ENCODE measurements around the gene IQSEC2. TPM values are rescaled to one million over a fixed set of nuclear protein-coding genes. Genes with fewer than 3 reads are reported as not detected.

IQSEC2 gene
- total RNA-seq, 4 donors from 2014 or later = 10.1 to 25.7 (median 16.8) TPM

GRCh38 chrX:53253293-53254020, 27.9 kb downstream of the IQSEC2 start:
- WGBS, 2 donors (ENCODE audit: low coverage in 1 of 2) = 87 to 100% methylated on average over 1 to 2 of the region's 3 CpGs
- no peaks in the 10 kb centered on the region for H3K4me1 ChIP-seq
- no peak for ATAC-seq

GRCh38 chrX:53251307-53251706, 30.1 kb downstream of the IQSEC2 start:
- Histone ChIP-seq H3K4me1 (no peaks in the 10 kb centered on the region), H3K27ac (no peak overlapping the region), H3K27me3 (no peaks in the 10 kb centered on the region), H3K4me3 (no peak overlapping the region), H3K36me3 (peaks cover 0 to 55% of the 10 kb centered on the region in 2 donors), H3K9me3 (no peaks in the 10 kb centered on the region)
- ATAC-seq = no peak
- WGBS, 2 donors (ENCODE audit: low coverage in 1 of 2) = 50% methylated on average over 1 of the region's 2 CpGs
- no peak for TF ChIP-seq POLR2A (IDR thresholded peaks at IDR 0.05)

More at GRCh38 chrX:53253293-53254020, 27.9 kb downstream of the IQSEC2 start:
- H3K36me3 ChIP-seq = peaks cover 0 to 40% of the 10 kb centered on the region in 2 donors
- no peaks in the 10 kb centered on the region for H3K27me3 ChIP-seq
- H3K4me3 ChIP-seq = no peak overlapping the region
- H3K9me3 ChIP-seq = no peaks in the 10 kb centered on the region
- TF ChIP-seq CTCF (IDR thresholded peaks at IDR 0.05) (no peak), POLR2AphosphoS5 (IDR thresholded peaks at IDR 0.05) (no peak), POLR2A (IDR thresholded peaks at IDR 0.05) (no peak), EP300 (IDR thresholded peaks at IDR 0.05) (no peak)
- H3K27ac ChIP-seq = no peak overlapping the region

GRCh38 chrX:53250556-53250955, 30.8 kb downstream of the IQSEC2 start:
- TF ChIP-seq POLR2A (IDR thresholded peaks at IDR 0.05) = no peak
- TF ChIP-seq CTCF (IDR thresholded peaks at IDR 0.05) = no peak
- no peak for TF ChIP-seq POLR2AphosphoS5 (IDR thresholded peaks at IDR 0.05)
- TF ChIP-seq EP300 (IDR thresholded peaks at IDR 0.05) = no peak
- Histone ChIP-seq H3K4me1 (no peaks in the 10 kb centered on the region), H3K36me3 (peaks cover 0 to 59% of the 10 kb centered on the region in 2 donors), H3K9me3 (no peaks in the 10 kb centered on the region), H3K27ac (no peak overlapping the region), H3K27me3 (no peaks in the 10 kb centered on the region), H3K4me3 (no peak overlapping the region)
- ATAC-seq = no peak
- no CpG with 5 or more reads among the region's 19 CpGs for WGBS, 2 donors (ENCODE audit: low coverage in 1 of 2)

DNA sequence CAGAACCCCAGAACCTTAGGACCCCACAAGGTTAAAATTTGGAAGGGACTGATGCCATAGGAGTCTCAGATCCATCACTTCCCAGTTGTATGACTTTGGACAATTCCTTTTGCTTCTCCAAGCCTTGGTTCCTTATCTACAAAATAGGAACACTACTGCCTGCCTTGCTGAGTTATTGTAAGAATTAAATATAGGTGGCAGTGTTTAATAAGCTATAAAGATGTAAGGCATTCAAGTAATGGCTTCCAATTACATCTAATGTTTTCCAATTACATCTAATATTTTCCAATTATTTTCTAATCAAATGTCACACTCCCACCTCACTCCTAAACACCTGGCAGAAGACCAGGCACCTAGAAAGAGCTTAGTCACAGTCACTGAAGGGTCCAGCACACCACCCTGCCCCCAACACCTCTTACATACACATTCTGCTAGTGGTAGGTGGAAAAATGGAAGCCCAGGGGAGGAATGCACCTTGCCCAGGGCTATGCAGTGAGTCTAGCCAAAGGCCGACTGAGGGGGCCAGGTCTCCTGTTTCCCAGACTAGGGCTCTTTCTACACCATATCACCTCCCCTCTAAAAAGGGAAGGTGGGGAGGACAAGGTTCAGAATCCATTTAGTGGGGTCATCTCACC, 31.9 kb downstream of the IQSEC2 start:
- 60% methylated on average over 1 of the region's 1 CpG; no CpG with 5 or more reads in 1 of the 2 donors for WGBS, 2 donors (ENCODE audit: low coverage in 1 of 2)
- Histone ChIP-seq H3K9me3 (no peaks in the 10 kb centered on the region), H3K4me1 (no peaks in the 10 kb centered on the region), H3K27me3 (no peaks in the 10 kb centered on the region), H3K27ac (no peak overlapping the region), H3K36me3 (peaks cover 0 to 57% of the 10 kb centered on the region in 2 donors), H3K4me3 (no peak overlapping the region)
- TF ChIP-seq EP300 (IDR thresholded peaks at IDR 0.05) = no peak
- no peak for TF ChIP-seq POLR2AphosphoS5 (IDR thresholded peaks at IDR 0.05)
- no peak for TF ChIP-seq CTCF (IDR thresholded peaks at IDR 0.05)
- TF ChIP-seq POLR2A (IDR thresholded peaks at IDR 0.05) = no peak
- no peak for ATAC-seq

DNA sequence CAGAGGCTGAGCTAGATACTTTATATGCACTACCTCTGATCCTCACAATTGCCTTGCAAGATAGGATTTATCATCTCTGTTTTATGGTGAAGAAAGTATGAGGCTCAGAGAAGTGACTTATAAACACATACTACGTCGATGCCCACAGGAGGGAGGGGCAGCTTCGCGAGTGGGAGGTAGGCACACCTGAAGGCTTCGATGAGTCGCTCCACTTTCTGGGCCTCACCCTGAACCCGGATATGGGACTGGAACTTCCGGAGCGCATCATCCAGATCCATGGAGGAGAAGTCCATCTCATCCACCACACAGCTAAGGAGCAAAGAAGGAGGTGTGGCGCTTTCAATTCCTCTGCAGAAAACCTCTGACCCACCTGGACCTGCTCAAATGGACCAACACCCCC, 33.5 kb downstream of the IQSEC2 start:
- no peaks in the 10 kb centered on the region for H3K4me1 ChIP-seq
- peaks cover 0 to 45% of the 10 kb centered on the region in 2 donors for H3K36me3 ChIP-seq
- 89 to 90% methylated on average over 2 to 3 of the region's 10 CpGs for WGBS, 2 donors (ENCODE audit: low coverage in 1 of 2)
- H3K4me3 ChIP-seq = no peak overlapping the region
- H3K9me3 ChIP-seq = no peaks in the 10 kb centered on the region
- H3K27ac ChIP-seq = no peak overlapping the region
- H3K27me3 ChIP-seq = no peaks in the 10 kb centered on the region
- no peak for TF ChIP-seq CTCF (IDR thresholded peaks at IDR 0.05)
- no peak for TF ChIP-seq POLR2AphosphoS5 (IDR thresholded peaks at IDR 0.05)
- no peak for TF ChIP-seq EP300 (IDR thresholded peaks at IDR 0.05)
- no peak for TF ChIP-seq POLR2A (IDR thresholded peaks at IDR 0.05)
- no peak for ATAC-seq
